Naive B cell (primary cell): ENCODE measurements around the gene NEUROD1. TPM values are rescaled to one million over a fixed set of nuclear protein-coding genes. Genes with fewer than 3 reads are reported as not detected.
A peak's percentile ranks its signal among the peaks of the same experiment; 100 is the strongest.
"Not testable (repeated sequence)": the region's sequence is repeated elsewhere in the genome, so short reads cannot be mapped to it uniquely, and the experiment has no call there.

ENCODE experiments used
- ATAC-seq, 2 donors: fragments of 150-1000 bp; cut with Tn5 transposase; 2 replicates each; pipeline ENCODE4 v1.10.0; 2021; ENCODE audit warnings: low read depth in 2 of 2, mild to moderate bottlenecking in 2 of 2, moderate library complexity in 2 of 2
- DNase-seq: peaks from one replicate; pipeline ENCODE4 v3.0.0; 2022
- H3K27ac Mint-ChIP-seq, 6 donors: one replicate each; pipeline ENCODE4 v1.8.0; 2020 to 2022; ENCODE audit warnings: mild to moderate bottlenecking in 6 of 6, mixed read lengths in 6 of 6, moderate library complexity in 5 of 6, inconsistent platforms in 2 of 6
- H3K27me3 Mint-ChIP-seq, 3 donors: one replicate each; pipeline ENCODE4 v1.8.0; 2021 to 2022; ENCODE audit warnings: mixed read lengths in 3 of 3, mild to moderate bottlenecking in 1 of 3
- H3K36me3 Mint-ChIP-seq, 2 donors: one replicate each; pipeline ENCODE4 v1.8.0; 2020 to 2022; ENCODE audit warnings: mixed read lengths in 2 of 2, inconsistent platforms in 1 of 2, mild to moderate bottlenecking in 1 of 2
- H3K4me1 Mint-ChIP-seq, 3 donors: one replicate each; pipeline ENCODE4 v1.8.0; 2020 to 2022; ENCODE audit warnings: mixed read lengths in 3 of 3, inconsistent platforms in 1 of 3, mild to moderate bottlenecking in 1 of 3, moderate library complexity in 1 of 3
- H3K4me3 Mint-ChIP-seq, 8 donors: one replicate each; pipeline ENCODE4 v1.8.0; 2020 to 2022; ENCODE audit warnings: mild to moderate bottlenecking in 8 of 8, mixed read lengths in 8 of 8, moderate library complexity in 8 of 8, inconsistent platforms in 2 of 8
- H3K9me3 Mint-ChIP-seq, 7 donors: one replicate each; pipeline ENCODE4 v1.8.0; 2020 to 2022; ENCODE audit warnings: mixed read lengths in 7 of 7, mild to moderate bottlenecking in 5 of 7, inconsistent platforms in 2 of 7, moderate library complexity in 1 of 7
- polyA plus RNA-seq, 6 donors: library from polyadenylated mRNA; unstranded; fragments of 300-500 nt; fragmentation: Illumina TruSeq; gene quantifications; one replicate each; pipeline ENCODE4 v1.2.3, GENCODE V29; 2021; ENCODE audit warnings: low read depth in 6 of 6

Gene NEUROD1
- polyA plus RNA-seq = not detected

DNA sequence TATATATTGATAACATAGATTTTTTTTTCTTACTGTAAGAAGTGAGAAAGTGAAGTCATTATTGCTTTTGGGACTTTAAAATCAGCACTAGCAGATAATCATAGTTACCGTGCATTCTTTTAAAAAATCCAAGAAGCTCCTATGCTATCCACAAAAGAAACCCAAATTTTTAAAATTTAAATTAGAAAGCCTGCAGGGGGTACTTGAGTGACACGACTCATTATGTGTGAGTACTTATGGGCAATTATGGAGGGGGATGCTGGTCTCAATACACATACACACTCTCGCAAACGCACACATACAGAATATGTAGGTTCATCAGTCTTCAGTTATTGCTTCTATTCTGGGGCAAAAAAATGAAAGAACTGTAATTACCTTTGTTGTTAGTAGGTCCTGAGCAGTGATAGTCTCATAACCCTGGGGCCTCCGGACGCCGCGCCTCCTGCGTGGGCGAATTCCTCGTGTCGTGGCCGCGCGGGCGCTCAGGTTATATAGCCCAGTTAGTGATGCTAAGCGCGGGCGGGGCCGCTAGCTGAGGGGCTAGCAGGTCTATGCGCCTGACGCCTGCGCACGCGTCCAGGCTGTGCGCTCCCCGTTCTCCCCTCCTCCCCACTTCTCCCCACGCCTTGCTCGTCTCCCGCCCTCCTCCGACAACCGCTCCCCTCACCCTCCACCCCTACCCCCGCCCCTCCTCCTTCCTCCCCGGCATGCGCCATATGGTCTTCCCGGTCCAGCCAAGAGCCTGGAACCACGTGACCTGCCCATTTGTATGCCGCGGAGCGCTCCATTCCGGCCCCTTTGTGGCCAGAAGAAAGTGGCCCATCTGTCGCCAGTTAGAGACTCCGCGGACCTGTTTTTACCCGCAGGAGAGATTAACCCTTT is at the start of gene NEUROD1:
Gene NEUROD1 (minus strand): TSS at position 463 of the 882 bp plus-strand sequence. CDS start 1,657 bp downstream, outside the sequence.
- Mint-ChIP-seq H3K27me3 (peaks cover 75 to 86% (median 76%) of the 10 kb centered on the region in 3 donors), H3K4me1 (peaks cover 44 to 64% (median 59%) of the 10 kb centered on the region in 3 donors), H3K9me3 (peaks cover 7 to 40% (median 17%) of the 10 kb centered on the region in 7 donors), H3K36me3 (peaks cover 22 to 41% of the 10 kb centered on the region in 2 donors), H3K27ac (peak within 1 kb of the TSS in 5 of 6 donors; percentile 38 to 89 (median 53)), H3K4me3 (peak within 1 kb of the TSS; percentile 52 to 88 (median 78))
- no peak for DNase-seq
- no peak for ATAC-seq

DNA sequence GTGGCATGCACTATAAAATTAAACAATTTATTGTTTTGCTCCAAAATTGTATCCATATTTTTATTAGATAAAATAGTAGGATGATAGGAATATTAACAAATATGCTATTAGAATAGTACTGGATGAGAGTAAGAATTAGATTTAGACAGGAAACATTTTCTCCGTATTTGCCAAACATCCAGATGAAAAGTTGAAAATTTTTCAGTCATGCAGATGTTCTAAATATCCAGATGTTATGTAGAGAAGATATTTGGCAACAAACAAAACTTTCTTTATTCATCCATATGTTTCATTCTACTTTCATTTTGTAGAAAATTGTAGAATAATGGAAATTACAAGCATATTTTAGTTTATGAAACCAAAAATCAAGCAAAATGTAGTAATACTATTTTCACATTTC is 45.2 kb upstream of the NEUROD1 start:
- H3K27me3 Mint-ChIP-seq = peaks cover 13 to 43% (median 34%) of the 10 kb centered on the region in 3 donors
- ATAC-seq (no peak), DNase-seq (no peak)
- peaks cover 0 to 17% of the 10 kb centered on the region in 2 donors for H3K36me3 Mint-ChIP-seq
- peaks cover 0 to 10% (median 4%) of the 10 kb centered on the region in 7 donors for H3K9me3 Mint-ChIP-seq
- H3K4me3 Mint-ChIP-seq = no peak overlapping the region
- H3K27ac Mint-ChIP-seq = no peak overlapping the region
- H3K4me1 Mint-ChIP-seq = no peaks in the 10 kb centered on the region

DNA sequence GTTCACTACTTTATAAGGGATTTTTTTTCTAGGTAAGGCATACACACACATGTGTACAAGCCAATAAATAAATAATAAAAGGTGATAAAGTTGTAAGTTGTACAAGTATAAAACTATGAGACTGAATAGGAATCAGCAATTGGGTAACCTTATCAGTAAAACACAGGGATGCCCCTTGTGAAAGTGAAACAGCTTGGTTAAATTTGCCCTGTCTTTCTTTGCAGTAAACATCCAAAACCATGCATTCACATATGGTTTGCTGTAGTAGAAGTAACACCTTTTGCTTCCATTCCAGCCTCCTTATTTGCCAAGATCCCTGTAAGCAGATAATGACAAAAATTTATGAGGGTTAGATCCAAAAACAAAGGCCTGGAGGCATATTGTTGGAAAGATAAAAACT is 44.3 kb upstream of the NEUROD1 start:
- H3K4me1 Mint-ChIP-seq = no peaks in the 10 kb centered on the region
- DNase-seq (no peak), ATAC-seq (no peak)
- peaks cover 13 to 36% (median 28%) of the 10 kb centered on the region in 3 donors for H3K27me3 Mint-ChIP-seq
- peaks cover 0 to 17% of the 10 kb centered on the region in 2 donors for H3K36me3 Mint-ChIP-seq
- H3K9me3 Mint-ChIP-seq = peaks cover 0 to 10% (median 4%) of the 10 kb centered on the region in 7 donors
- no peak overlapping the region for H3K27ac Mint-ChIP-seq
- no peak overlapping the region for H3K4me3 Mint-ChIP-seq

DNA sequence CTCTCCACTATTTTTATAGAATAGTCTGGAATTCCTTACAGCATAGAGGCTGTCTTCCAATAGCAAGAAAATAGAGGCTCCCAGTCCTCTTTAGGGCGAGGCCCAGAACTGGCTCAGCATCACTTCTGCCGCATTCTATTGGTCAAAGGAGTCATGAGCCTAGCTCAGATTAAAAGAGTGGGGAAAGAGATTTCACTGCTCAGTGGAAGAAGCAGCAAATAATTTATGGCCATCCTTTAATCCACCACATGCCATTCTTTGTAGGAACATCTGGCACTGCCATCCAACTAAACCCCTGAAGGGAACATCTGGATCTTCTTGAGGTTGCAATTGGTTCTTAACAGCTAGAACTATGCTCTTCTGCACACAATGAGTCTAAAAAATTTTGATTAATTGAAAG is 43.4 kb upstream of the NEUROD1 start:
- ATAC-seq = no peak

GRCh38 chr2:181715033-181715630 is 34.8 kb upstream of the NEUROD1 start:
- Mint-ChIP-seq H3K27me3 (no peaks in the 10 kb centered on the region), H3K36me3 (no peaks in the 10 kb centered on the region), H3K4me3 (no peak overlapping the region), H3K27ac (no peak overlapping the region), H3K4me1 (no peaks in the 10 kb centered on the region), H3K9me3 (no peaks in the 10 kb centered on the region)
- DNase-seq = peak; percentile 56
- ATAC-seq = peak; percentile 68 to 82

More for the DNA sequence above, 43.4 kb upstream of the NEUROD1 start:
- no peak for DNase-seq
- Mint-ChIP-seq H3K27me3 (peaks cover 12 to 27% (median 21%) of the 10 kb centered on the region in 3 donors), H3K36me3 (peaks cover 0 to 17% of the 10 kb centered on the region in 2 donors), H3K9me3 (peaks cover 0 to 10% (median 4%) of the 10 kb centered on the region in 7 donors), H3K27ac (no peak overlapping the region), H3K4me3 (no peak overlapping the region), H3K4me1 (no peaks in the 10 kb centered on the region)

DNA sequence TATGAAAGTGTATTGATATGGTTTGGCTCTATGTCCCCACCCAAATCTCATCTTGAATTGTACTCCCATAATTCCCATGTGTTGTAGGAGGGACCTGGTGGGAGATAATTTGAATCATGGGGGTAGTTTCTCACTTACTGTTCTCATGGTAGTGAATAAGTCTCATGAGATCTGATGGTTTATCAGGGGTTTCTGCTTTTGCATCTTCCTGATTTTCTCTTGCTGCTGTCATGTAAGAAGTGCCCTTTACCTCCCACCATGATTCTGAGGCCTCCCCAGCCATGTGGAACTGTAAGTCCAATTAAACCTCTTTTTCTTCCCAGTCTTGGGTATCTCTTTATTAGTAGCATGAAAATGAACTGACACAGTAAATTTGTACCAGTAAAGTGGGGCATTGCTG is 30.7 kb upstream of the NEUROD1 start:
- not testable (repeated sequence) for H3K4me1 Mint-ChIP-seq, H3K36me3 Mint-ChIP-seq, H3K27me3 Mint-ChIP-seq, H3K27ac Mint-ChIP-seq, H3K4me3 Mint-ChIP-seq, DNase-seq, H3K9me3 Mint-ChIP-seq, ATAC-seq

DNA sequence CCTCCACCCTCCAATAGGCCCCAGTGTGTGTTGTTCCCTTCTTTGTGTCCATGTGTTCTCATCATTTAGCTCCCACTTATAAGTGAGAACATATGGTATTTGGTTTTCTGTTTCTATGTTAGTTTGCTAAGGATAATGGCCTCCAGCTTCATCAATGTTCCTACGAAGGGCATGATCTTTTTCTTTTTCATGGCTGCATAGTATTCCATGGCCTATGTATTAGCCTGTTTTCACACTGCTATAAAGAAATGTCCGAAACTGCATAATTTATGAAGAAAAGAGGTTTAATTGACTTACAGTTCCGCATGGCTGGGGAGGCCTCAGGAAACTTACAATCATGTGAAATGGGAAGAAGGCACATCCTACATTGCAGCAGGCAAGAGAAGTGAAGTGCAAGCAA is 22.2 kb upstream of the NEUROD1 start:
- peaks cover 0 to 15% of the 10 kb centered on the region in 2 donors for H3K36me3 Mint-ChIP-seq
- not testable (repeated sequence) for H3K4me1 Mint-ChIP-seq, DNase-seq, H3K4me3 Mint-ChIP-seq, ATAC-seq, H3K27ac Mint-ChIP-seq
- peaks cover 7 to 20% (median 8%) of the 10 kb centered on the region in 3 donors for H3K27me3 Mint-ChIP-seq
- peaks cover 0 to 27% (median 10%) of the 10 kb centered on the region in 7 donors for H3K9me3 Mint-ChIP-seq

GRCh38 chr2:181698223-181698622 is 17.9 kb upstream of the NEUROD1 start:
- no peak overlapping the region for H3K27ac Mint-ChIP-seq
- peaks cover 23 to 43% (median 26%) of the 10 kb centered on the region in 3 donors for H3K27me3 Mint-ChIP-seq
- no peak overlapping the region for H3K4me3 Mint-ChIP-seq
- no peaks in the 10 kb centered on the region for H3K36me3 Mint-ChIP-seq
- peaks cover 3 to 6% (median 5%) of the 10 kb centered on the region in 3 donors for H3K4me1 Mint-ChIP-seq
- peaks cover 0 to 12% (median 8%) of the 10 kb centered on the region in 7 donors for H3K9me3 Mint-ChIP-seq
- ATAC-seq = no peak
- DNase-seq = no peak

GRCh38 chr2:181697571-181697970 is 17.3 kb upstream of the NEUROD1 start:
- Mint-ChIP-seq H3K27ac (no peak overlapping the region), H3K9me3 (peaks cover 0 to 6% (median 3%) of the 10 kb centered on the region in 7 donors), H3K36me3 (no peaks in the 10 kb centered on the region), H3K4me3 (no peak overlapping the region), H3K4me1 (peaks cover 3 to 6% (median 5%) of the 10 kb centered on the region in 3 donors), H3K27me3 (peaks cover 26 to 43% (median 29%) of the 10 kb centered on the region in 3 donors)
- DNase-seq (no peak), ATAC-seq (no peak)

DNA sequence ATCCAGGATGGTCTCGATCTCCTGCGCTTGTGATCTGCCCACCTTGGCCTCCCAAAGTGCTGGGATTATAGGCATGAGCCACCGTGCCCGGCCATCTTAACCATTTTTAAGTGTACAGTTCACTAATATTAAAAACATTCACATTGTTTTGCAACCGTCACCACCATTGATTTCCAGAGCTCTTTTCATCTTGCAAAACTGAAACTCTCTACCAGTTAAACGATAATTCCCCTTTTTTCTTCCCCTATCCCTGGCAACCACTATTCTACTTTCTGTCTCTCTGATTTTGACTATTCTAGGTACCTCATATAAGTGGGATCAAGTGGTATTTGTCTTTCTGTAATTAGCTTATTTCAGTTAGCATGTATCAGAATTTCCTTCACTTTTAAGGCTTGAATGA is 16.8 kb upstream of the NEUROD1 start:
- no peak for DNase-seq
- peaks cover 26 to 45% (median 29%) of the 10 kb centered on the region in 3 donors for H3K27me3 Mint-ChIP-seq
- no peaks in the 10 kb centered on the region for H3K36me3 Mint-ChIP-seq
- no peak for ATAC-seq
- H3K9me3 Mint-ChIP-seq = peaks cover 0 to 1% (median 0%) of the 10 kb centered on the region in 7 donors
- no peak overlapping the region for H3K4me3 Mint-ChIP-seq
- no peak overlapping the region for H3K27ac Mint-ChIP-seq
- H3K4me1 Mint-ChIP-seq = peaks cover 3 to 6% (median 5%) of the 10 kb centered on the region in 3 donors

GRCh38 chr2:181694271-181694670 is 14.0 kb upstream of the NEUROD1 start:
- H3K36me3 Mint-ChIP-seq = no peaks in the 10 kb centered on the region
- peaks cover 3 to 6% (median 5%) of the 10 kb centered on the region in 3 donors for H3K4me1 Mint-ChIP-seq
- no peak overlapping the region for H3K4me3 Mint-ChIP-seq
- no peak for DNase-seq
- no peaks in the 10 kb centered on the region for H3K9me3 Mint-ChIP-seq
- H3K27ac Mint-ChIP-seq = no peak overlapping the region
- ATAC-seq = no peak
- peaks cover 38 to 47% (median 39%) of the 10 kb centered on the region in 3 donors for H3K27me3 Mint-ChIP-seq

- peaks cover 0 to 3% (median 0%) of the 10 kb centered on the region in 7 donors for H3K9me3 Mint-ChIP-seq
- H3K36me3 Mint-ChIP-seq = no peaks in the 10 kb centered on the region
- H3K27ac Mint-ChIP-seq = no peak overlapping the region
- peaks cover 38 to 52% (median 43%) of the 10 kb centered on the region in 3 donors for H3K27me3 Mint-ChIP-seq
- DNase-seq = no peak
- H3K4me1 Mint-ChIP-seq = peaks cover 0 to 5% (median 0%) of the 10 kb centered on the region in 3 donors
- no peak overlapping the region for H3K4me3 Mint-ChIP-seq
- ATAC-seq = no peak
Measured at GRCh38 chr2:181690860-181691259, 10.5 kb upstream of the NEUROD1 start.

DNA sequence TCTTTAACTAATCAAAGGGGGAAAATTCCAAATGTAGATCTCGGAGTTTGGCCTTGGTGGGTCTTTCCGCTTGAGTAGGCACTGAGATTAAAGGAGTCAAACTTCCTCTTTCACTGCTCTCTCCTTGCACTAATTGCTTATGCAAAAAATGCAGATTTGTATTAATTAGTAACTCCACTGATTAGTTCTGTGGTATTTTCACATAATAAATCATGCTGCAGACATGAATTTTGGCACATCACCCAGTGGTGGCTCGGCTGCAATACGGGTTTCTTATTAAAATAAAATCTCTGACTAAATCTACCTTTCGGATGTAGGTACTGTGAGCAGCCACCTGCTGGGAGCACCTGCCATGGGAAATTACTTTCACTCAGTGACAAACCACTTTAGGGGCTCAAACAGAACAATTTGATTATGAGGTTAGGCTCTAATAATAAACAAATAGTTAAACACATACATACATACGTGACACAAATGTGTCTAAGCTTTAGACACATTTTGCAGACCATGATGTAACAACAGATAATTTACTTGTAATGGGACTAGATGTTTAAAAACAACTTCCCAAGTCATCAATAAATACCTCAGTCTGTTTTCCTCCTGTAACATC is 6.4 kb upstream of the NEUROD1 start:
- no peak overlapping the region for H3K27ac Mint-ChIP-seq
- peaks cover 24 to 37% (median 35%) of the 10 kb centered on the region in 3 donors for H3K4me1 Mint-ChIP-seq
- DNase-seq = no peak
- peak overlapping the region in 1 of 8 donors; percentile 16 for H3K4me3 Mint-ChIP-seq
- H3K9me3 Mint-ChIP-seq = peaks cover 2 to 9% (median 4%) of the 10 kb centered on the region in 7 donors
- peak in 1 of 2 donors; percentile 17 for ATAC-seq
- peaks cover 63 to 74% (median 73%) of the 10 kb centered on the region in 3 donors for H3K27me3 Mint-ChIP-seq
- peaks cover 0 to 12% of the 10 kb centered on the region in 2 donors for H3K36me3 Mint-ChIP-seq
